GM12892 (cell line): ENCODE results near the gene PGBD5.

Source experiments
- POLR2A ChIP-seq: IDR thresholded peaks from 2 replicates; pipeline ENCODE4 v1.6.1; 2011; ENCODE audit warnings: low read depth, low read length, control low read depth
- POLR2AphosphoS5 ChIP-seq: IDR thresholded peaks from 2 replicates; pipeline ENCODE4 v1.6.1; 2011; ENCODE audit warnings: low read depth, low read length, control low read depth
- TAF1 ChIP-seq: IDR thresholded peaks from 2 replicates; pipeline ENCODE4 v1.6.1; 2011; ENCODE audit warnings: low read depth, mild to moderate bottlenecking, control low read depth, low read length, borderline replicate concordance

DNA sequence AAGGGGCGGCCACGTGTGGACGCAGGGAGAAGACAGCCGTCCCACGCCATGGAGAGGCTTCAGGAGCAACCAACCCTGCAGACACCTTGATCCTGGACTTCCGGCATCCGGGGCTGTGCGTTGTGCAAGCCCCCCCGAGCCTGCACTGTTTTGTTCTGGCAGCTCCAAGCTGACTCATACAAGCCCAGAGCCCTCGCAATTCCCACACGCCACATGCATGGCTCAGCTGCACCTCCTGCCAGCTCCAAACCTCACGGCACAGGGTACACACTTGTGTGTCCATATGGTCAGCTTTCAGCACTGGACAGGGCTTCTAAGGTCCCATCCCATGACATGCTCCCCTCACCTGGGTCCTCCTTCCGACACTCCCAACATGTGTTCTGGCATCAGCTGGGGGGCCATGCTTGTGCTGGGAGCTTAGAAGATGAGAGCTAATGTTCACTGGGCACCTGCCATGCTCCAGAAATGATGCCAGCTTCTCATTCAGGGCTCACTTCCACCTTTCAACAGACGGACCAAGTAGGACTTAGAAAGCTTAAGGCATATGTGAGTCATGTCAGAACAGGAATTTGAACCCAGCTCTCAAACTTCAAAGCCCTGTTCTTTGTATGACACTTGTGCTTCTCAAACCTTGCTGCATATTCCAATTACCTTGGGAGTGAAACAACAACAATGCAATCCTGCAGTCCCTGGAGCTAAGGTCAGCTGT is 137.3 kb downstream of the PGBD5 start:
- TF ChIP-seq TAF1, result no peak
- no peak for TF ChIP-seq POLR2A
- no peak for TF ChIP-seq POLR2AphosphoS5
